PC-9 (cell line): ENCODE results near the gene KCNS1.

Source experiments
- EZH2 ChIP-seq: fragments of 200-600 bp; sonication (generic); IDR thresholded peaks from 2 replicates; pipeline ENCODE4 v1.8.0; 2017; ENCODE audit warnings: antibody characterized with exemption, low read depth
- TF ChIP-seq, protein P1 (sequence below): fragments of 200-600 bp; sonication (generic); conservative IDR thresholded peaks from 2 replicates; pipeline ENCODE4 v1.6.1; 2017; ENCODE audit warnings: mixed run types, antibody characterized with exemption, mild to moderate bottlenecking, moderate library complexity

- no peak for TF ChIP-seq EZH2
- TF ChIP-seq, protein P1, sequence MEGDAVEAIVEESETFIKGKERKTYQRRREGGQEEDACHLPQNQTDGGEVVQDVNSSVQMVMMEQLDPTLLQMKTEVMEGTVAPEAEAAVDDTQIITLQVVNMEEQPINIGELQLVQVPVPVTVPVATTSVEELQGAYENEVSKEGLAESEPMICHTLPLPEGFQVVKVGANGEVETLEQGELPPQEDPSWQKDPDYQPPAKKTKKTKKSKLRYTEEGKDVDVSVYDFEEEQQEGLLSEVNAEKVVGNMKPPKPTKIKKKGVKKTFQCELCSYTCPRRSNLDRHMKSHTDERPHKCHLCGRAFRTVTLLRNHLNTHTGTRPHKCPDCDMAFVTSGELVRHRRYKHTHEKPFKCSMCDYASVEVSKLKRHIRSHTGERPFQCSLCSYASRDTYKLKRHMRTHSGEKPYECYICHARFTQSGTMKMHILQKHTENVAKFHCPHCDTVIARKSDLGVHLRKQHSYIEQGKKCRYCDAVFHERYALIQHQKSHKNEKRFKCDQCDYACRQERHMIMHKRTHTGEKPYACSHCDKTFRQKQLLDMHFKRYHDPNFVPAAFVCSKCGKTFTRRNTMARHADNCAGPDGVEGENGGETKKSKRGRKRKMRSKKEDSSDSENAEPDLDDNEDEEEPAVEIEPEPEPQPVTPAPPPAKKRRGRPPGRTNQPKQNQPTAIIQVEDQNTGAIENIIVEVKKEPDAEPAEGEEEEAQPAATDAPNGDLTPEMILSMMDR: no peak
These were observed 14.9 kb upstream of the KCNS1 start for GRCh38 chr20:45115829-45116228.
